Osteocyte (in vitro differentiated cells): ENCODE results near the gene CAMSAP2. TPM values are rescaled to one million over a fixed set of nuclear protein-coding genes. Genes with fewer than 3 reads are reported as not detected.

Experiments used
- DNase-seq: peaks from one replicate; pipeline ENCODE4 v3.0.0; 2021; ENCODE audit warnings: mixed read lengths; ENCODE audit not compliant: unreplicated experiment; ENCODE audit errors: extremely low spot score
- H3K27ac Mint-ChIP-seq: one replicate; pipeline ENCODE4 v1.8.0; 2021; ENCODE audit warnings: mild to moderate bottlenecking, mixed read lengths; ENCODE audit not compliant: unreplicated experiment
- H3K27me3 Mint-ChIP-seq: one replicate; pipeline ENCODE4 v1.8.0; 2021; ENCODE audit warnings: mixed read lengths; ENCODE audit not compliant: unreplicated experiment
- H3K36me3 Mint-ChIP-seq: one replicate; pipeline ENCODE4 v1.8.0; 2021; ENCODE audit warnings: mixed read lengths; ENCODE audit not compliant: unreplicated experiment
- H3K4me1 Mint-ChIP-seq: one replicate; pipeline ENCODE4 v1.8.0; 2021; ENCODE audit warnings: mixed read lengths; ENCODE audit not compliant: unreplicated experiment
- H3K4me3 Mint-ChIP-seq: one replicate; pipeline ENCODE4 v1.8.0; 2021; ENCODE audit warnings: mild to moderate bottlenecking, moderate library complexity, mixed read lengths; ENCODE audit not compliant: unreplicated experiment
- H3K9me3 Mint-ChIP-seq: one replicate; pipeline ENCODE4 v1.8.0; 2021; ENCODE audit warnings: mixed read lengths; ENCODE audit not compliant: unreplicated experiment
- CTCF ChIP-seq: fragments of 200-600 bp; sonication (generic); IDR thresholded peaks from 2 replicates; pipeline ENCODE4 v1.5.0; 2021; ENCODE audit warnings: antibody characterized with exemption, mild to moderate bottlenecking, moderate library complexity
- total RNA-seq: library from RNA; stranded (reverse); gene quantifications from 2 replicates; pipeline ENCODE4 v1.2.1, GENCODE V29; 2021

CAMSAP2 gene
- total RNA-seq, 1 donor from 2014 or later = 44.7 TPM

DNA sequence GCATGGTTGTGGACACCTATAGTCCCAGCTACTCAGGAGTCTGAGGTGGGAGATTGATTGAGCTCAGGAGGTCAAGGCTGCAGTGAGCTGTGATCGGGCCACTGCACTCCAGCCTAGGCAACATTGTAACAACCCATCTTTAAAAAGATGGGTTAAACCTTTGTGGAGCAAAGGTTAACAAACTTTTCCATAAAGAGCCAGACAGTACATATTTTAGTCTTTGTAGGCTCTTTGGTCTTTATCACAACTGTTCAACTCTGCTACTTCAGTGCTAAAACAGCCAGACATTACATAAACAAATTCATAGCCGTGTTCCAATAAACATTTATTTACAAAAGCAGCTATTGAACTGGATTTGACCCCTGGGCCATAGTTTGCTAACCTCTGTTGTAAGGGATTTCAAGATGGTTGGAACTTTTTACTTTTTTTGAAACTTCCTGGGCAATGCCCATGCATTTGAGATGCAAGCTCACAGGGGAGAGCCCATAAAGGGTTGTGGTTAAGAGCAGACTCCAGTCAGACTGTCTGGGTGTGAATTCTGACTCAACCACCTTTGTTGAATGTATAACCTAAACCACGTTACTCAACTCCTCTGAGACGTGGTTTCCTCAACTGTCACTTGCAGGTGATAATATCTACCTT is 166.8 kb downstream of the CAMSAP2 start:
- Mint-ChIP-seq H3K9me3 (no peaks in the 10 kb centered on the region), H3K4me1 (no peaks in the 10 kb centered on the region), H3K27me3 (no peaks in the 10 kb centered on the region), H3K27ac (no peak overlapping the region), H3K4me3 (no peak overlapping the region), H3K36me3 (no peaks in the 10 kb centered on the region)
- no peak for TF ChIP-seq CTCF
- DNase-seq = no peak

DNA sequence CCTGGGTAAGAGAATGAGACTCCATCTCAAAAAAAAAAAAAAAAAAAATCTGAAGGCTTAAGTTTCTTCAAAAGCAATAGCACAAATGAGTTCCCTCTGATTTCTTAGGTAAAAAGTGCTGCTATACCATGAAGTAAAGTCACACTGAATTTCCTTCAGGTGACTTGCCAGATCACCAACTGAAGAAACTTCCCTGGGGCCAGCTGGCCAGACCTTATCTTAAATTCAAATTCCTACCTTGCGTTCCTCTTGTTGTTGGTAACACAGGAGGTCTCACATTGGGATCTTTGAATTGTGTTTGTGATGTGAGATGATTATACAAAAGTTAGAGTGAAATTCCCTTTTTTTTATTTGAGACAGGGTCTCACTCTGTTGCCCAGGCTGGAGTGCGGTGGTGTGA is 167.8 kb downstream of the CAMSAP2 start:
- no peaks in the 10 kb centered on the region for H3K4me1 Mint-ChIP-seq
- no peak for TF ChIP-seq CTCF
- H3K27me3 Mint-ChIP-seq = no peaks in the 10 kb centered on the region
- DNase-seq = no peak
- no peaks in the 10 kb centered on the region for H3K36me3 Mint-ChIP-seq
- H3K9me3 Mint-ChIP-seq = no peaks in the 10 kb centered on the region
- no peak overlapping the region for H3K27ac Mint-ChIP-seq
- no peak overlapping the region for H3K4me3 Mint-ChIP-seq

- Mint-ChIP-seq H3K9me3 (no peaks in the 10 kb centered on the region), H3K4me3 (no peak overlapping the region), H3K36me3 (no peaks in the 10 kb centered on the region), H3K27me3 (no peaks in the 10 kb centered on the region), H3K4me1 (no peaks in the 10 kb centered on the region), H3K27ac (no peak overlapping the region)
- TF ChIP-seq CTCF = no peak
- no peak for DNase-seq
Measured at GRCh38 chr1:200907611-200908097, 169.0 kb downstream of the CAMSAP2 start.

GRCh38 chr1:200908191-200908868 is 169.6 kb downstream of the CAMSAP2 start:
- H3K9me3 Mint-ChIP-seq = no peaks in the 10 kb centered on the region
- no peak for DNase-seq
- no peaks in the 10 kb centered on the region for H3K4me1 Mint-ChIP-seq
- H3K36me3 Mint-ChIP-seq = no peaks in the 10 kb centered on the region
- H3K27me3 Mint-ChIP-seq = no peaks in the 10 kb centered on the region
- no peak for TF ChIP-seq CTCF
- H3K4me3 Mint-ChIP-seq = no peak overlapping the region
- no peak overlapping the region for H3K27ac Mint-ChIP-seq

DNA sequence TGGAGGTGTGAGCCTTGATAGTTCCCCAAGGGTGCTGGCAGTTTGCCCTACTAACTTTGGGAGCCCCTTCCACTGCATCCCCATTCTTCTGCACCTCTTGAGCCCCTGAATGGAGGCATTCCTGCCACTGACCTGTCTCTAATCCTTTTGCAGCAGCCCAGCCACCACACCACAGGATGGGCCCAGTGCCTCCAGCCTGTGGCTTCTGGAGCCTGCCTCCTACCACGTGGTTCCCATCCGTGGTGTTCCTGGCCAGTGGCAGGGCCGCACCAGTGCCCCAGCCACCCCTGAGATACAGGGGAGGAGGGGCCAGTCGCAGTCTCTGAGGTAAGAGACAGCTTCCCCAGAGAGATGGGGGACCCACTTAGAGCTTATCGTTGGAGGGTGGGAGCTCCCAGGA is 170.4 kb downstream of the CAMSAP2 start:
- no peak overlapping the region for H3K27ac Mint-ChIP-seq
- no peaks in the 10 kb centered on the region for H3K9me3 Mint-ChIP-seq
- no peaks in the 10 kb centered on the region for H3K36me3 Mint-ChIP-seq
- no peak for TF ChIP-seq CTCF
- no peaks in the 10 kb centered on the region for H3K27me3 Mint-ChIP-seq
- no peaks in the 10 kb centered on the region for H3K4me1 Mint-ChIP-seq
- no peak for DNase-seq
- H3K4me3 Mint-ChIP-seq = no peak overlapping the region
